Endothelial cell of coronary artery (primary cell): ENCODE measurements around the gene NEIL1. TPM values are rescaled to one million over a fixed set of nuclear protein-coding genes. Genes with fewer than 3 reads are reported as not detected.

Experiments used
- total RNA-seq: library from RNA; depleted of rRNA; stranded (reverse); fragments of >200 nt; gene quantifications from 2 replicates; pipeline ENCODE4 v1.2.3, GENCODE V29; 2014

Gene NEIL1, protein sequence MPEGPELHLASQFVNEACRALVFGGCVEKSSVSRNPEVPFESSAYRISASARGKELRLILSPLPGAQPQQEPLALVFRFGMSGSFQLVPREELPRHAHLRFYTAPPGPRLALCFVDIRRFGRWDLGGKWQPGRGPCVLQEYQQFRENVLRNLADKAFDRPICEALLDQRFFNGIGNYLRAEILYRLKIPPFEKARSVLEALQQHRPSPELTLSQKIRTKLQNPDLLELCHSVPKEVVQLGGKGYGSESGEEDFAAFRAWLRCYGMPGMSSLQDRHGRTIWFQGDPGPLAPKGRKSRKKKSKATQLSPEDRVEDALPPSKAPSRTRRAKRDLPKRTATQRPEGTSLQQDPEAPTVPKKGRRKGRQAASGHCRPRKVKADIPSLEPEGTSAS
- 9.4 and 10.8 TPM in 2 replicates for total RNA-seq

GRCh38 chr15:75346796-75347221 lies at the start of gene NEIL1:
NEIL1 (plus strand) TSS chr15:75347039; CDS start chr15:75348906, 1,867 bp downstream.

GRCh38 chr15:75335705-75336355 lies 11.0 kb upstream of the NEIL1 start, which contains the start of gene COMMD4:
COMMD4 (plus strand) TSS chr15:75336063; CDS start chr15:75336090, 27 bp downstream.

DNA sequence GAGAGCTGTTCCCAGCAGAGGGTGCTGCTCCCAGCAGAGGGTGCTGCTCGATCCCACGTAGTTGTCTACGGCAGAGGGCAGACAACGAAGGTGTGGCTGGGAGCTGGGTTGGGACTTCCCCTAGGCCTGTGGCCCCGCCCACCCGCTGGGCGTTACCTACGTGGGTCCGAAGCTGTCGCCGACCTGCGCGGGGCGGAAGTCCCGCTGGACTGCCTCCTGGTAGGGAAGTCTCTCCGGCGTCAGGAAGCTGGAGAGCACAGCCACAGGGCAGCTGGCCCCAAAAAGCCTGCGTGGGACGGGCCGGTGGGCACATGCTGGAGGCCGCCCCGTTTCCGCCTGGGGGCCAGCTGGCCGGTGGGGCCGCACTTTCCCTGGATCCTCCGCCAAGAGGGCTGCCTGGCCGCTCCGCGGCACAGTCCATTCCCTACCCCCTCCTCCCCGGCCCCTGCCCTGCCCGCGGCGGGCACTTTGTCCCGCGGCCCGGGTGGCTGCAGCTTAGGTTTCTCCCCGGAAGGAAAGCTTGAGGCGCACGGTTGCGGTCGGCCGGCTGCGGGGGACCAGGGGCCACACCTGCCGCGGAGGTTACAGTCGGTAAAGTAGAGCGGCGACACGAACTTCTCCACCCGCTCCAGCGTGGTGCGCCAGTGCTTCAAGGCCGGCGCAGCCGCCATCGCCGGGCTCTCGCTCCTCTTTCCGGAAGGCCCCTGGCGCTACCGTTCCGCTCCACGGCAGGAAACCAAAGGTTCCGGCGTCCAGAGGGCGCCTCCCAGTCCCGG lies 21.3 kb downstream of the NEIL1 start, which contains the start of gene MAN2C1:
TSS of gene MAN2C1 (minus strand) at position 695 of the 776 bp plus-strand sequence. CDS start at position 671, 24 bp downstream.

Other genes starting within 250 kb of the NEIL1 start
- 5.0 TPM in 2 replicates for gene C15orf39, start 145.2 kb upstream of the NEIL1 start, total RNA-seq
- under 0.01 TPM in 1 of 2 replicates, not detected in the other for gene GOLGA6C, start 88.7 kb upstream of the NEIL1 start, total RNA-seq
- not detected in 2 replicates for gene GOLGA6D, start 64.2 kb upstream of the NEIL1 start, total RNA-seq
- 57.6 and 96.6 TPM in 2 replicates for gene COMMD4, start 11.0 kb upstream of the NEIL1 start, total RNA-seq
- 97.3 and 152 TPM in 2 replicates for gene MAN2C1, start 21.6 kb downstream of the NEIL1 start, total RNA-seq
- 22.5 and 27.9 TPM in 2 replicates for gene SIN3A, start 104.7 kb downstream of the NEIL1 start, total RNA-seq
- 20.0 and 21.3 TPM in 2 replicates for gene PTPN9, start 232.3 kb downstream of the NEIL1 start, total RNA-seq